Ovary (tissue), 3 donors: ENCODE data around the gene CCDC126.

Experiments
- POLR2A ChIP-seq: fragments of 450-650 bp; IDR thresholded peaks from one replicate; pipeline ENCODE4 v1.6.1; 2017; ENCODE audit warnings: antibody characterized with exemption, mild to moderate bottlenecking, moderate library complexity
- TF ChIP-seq, protein P1 (sequence below), 3 donors: fragments of 450-650 bp in 2 of 3; fragments of 200-600 bp in 1 of 3; IDR thresholded peaks; one replicate each; pipeline versions ENCODE4 v1.5.1 to v1.8.0; 2016 to 2022; ENCODE audit warnings: antibody characterized with exemption in 3 of 3, mild to moderate bottlenecking in 1 of 3
- donor health status: DM: no; HTN: no; CAD: no.

DNA sequence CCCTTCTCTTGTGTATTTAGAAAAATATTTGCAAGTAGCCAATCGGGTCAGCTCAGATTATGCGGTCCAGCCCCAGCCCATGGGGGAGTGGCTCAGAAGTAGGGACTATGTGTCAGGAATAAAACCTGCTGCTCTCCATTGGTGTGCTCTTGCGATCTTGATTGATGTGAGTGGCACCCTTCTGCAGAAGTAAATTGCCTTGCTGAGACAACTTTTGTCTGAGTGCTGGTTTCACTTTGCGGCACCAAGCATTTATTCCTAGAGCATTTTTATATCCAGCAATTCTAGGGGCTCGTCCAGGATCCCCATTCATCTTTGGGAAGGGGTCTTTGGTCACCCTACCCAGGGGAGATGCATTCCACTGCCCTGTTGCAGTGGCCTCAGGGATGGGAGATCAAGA is 56.8 kb downstream of the CCDC126 start:
- TF ChIP-seq, protein P1, sequence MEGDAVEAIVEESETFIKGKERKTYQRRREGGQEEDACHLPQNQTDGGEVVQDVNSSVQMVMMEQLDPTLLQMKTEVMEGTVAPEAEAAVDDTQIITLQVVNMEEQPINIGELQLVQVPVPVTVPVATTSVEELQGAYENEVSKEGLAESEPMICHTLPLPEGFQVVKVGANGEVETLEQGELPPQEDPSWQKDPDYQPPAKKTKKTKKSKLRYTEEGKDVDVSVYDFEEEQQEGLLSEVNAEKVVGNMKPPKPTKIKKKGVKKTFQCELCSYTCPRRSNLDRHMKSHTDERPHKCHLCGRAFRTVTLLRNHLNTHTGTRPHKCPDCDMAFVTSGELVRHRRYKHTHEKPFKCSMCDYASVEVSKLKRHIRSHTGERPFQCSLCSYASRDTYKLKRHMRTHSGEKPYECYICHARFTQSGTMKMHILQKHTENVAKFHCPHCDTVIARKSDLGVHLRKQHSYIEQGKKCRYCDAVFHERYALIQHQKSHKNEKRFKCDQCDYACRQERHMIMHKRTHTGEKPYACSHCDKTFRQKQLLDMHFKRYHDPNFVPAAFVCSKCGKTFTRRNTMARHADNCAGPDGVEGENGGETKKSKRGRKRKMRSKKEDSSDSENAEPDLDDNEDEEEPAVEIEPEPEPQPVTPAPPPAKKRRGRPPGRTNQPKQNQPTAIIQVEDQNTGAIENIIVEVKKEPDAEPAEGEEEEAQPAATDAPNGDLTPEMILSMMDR (IDR thresholded peaks at IDR 0.05) = no peak
- TF ChIP-seq POLR2A = no peak
